Breast epithelium (tissue), 3 donors: Measurements from ENCODE around the gene OXT.

Source experiments
- POLR2A ChIP-seq: fragments of 450-650 bp; IDR thresholded peaks from one replicate; pipeline ENCODE4 v1.6.1; 2016; ENCODE audit warnings: antibody characterized with exemption, mild to moderate bottlenecking, moderate library complexity
- POLR2AphosphoS5 ChIP-seq, 3 donors: sonication (generic); formaldehyde crosslinking; IDR thresholded peaks; one replicate each; pipeline ENCODE4 v1.6.1; 2017; ENCODE audit warnings: antibody characterized with exemption in 3 of 3
- TF ChIP-seq, protein P1 (sequence below), 3 donors: fragments of 450-650 bp; IDR thresholded peaks; one replicate each; pipeline ENCODE4 v1.5.1; 2016 to 2017; ENCODE audit warnings: antibody characterized with exemption in 3 of 3, mild to moderate bottlenecking in 3 of 3, moderate library complexity in 3 of 3

DNA sequence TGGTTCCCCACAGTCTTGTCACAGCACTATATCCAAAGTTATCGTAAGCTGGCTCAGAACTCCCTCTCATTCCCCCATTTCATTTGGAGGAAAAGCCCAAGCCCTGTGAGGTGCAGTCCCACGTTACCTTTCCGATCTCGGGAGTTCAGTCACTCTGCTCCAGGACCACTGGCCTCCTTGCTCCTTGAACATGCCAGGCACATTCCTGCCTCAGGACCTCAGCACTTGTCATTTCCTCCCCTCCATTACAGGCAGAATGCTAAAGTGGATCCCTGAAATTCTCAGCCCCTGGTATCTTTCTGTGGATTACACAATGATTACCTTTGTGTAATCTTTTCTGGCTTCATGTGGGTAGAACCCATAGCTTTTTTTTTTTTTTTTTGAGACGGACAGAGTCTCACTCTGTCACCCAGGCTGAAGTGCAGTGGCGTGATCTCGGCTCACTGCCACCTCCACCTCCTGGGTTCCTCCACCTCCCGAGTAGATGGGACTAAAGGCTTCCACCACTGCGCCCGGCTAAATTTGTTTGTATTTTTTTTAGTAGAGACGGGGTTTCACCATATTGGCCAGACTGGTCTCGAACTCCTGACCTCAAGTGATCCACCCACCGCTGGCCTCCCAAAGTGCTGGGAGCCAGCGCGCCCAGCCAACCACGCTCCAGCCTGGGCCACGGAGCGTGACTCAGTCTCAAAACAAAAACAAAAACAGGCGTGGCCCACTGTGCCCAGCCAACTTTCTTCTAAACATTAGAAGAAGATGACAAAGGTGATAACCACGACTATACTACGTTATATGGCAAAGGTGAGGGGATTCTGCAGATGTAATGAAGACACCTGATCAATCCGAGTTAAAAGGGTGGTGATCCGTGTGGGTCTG is 4.0 kb upstream of the OXT start:
- TF ChIP-seq POLR2A (no peak), POLR2AphosphoS5 (IDR thresholded peaks at IDR 0.05) (no peak)
- TF ChIP-seq, protein P1, sequence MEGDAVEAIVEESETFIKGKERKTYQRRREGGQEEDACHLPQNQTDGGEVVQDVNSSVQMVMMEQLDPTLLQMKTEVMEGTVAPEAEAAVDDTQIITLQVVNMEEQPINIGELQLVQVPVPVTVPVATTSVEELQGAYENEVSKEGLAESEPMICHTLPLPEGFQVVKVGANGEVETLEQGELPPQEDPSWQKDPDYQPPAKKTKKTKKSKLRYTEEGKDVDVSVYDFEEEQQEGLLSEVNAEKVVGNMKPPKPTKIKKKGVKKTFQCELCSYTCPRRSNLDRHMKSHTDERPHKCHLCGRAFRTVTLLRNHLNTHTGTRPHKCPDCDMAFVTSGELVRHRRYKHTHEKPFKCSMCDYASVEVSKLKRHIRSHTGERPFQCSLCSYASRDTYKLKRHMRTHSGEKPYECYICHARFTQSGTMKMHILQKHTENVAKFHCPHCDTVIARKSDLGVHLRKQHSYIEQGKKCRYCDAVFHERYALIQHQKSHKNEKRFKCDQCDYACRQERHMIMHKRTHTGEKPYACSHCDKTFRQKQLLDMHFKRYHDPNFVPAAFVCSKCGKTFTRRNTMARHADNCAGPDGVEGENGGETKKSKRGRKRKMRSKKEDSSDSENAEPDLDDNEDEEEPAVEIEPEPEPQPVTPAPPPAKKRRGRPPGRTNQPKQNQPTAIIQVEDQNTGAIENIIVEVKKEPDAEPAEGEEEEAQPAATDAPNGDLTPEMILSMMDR (IDR thresholded peaks at IDR 0.05) = no peak
